Caco-2 (cell line): ENCODE results near the gene KMT2C. TPM values are rescaled to one million over a fixed set of nuclear protein-coding genes. Genes with fewer than 3 reads are reported as not detected.
A peak's percentile ranks its signal among the peaks of the same experiment; 100 is the strongest.

Experiments
- BruUV-seq: library from RNA; stranded (reverse); fragments of 400-500 nt; replicated peaks from 2 replicates; lab custom pipeline; 2021; lab: Mats Ljungman, UMichigan
- CTCF ChIA-PET: fragments of 300-600 bp; sonication (Branson Sonifier 250); formaldehyde crosslinking; loops from one replicate; lab custom pipeline; 2022; ENCODE audit warnings: antibody characterized with exemption; lab: Charles Lee
- POLR2A ChIA-PET: fragments of 300-600 bp; sonication (Branson Sonifier 250); formaldehyde crosslinking; loops from one replicate; lab custom pipeline; 2022; ENCODE audit warnings: antibody characterized with exemption; lab: Charles Lee
- DNase-seq, 2 experiments: peaks; one replicate each; pipeline versions ENCODE4 v3.0.0 to v3.0.0-alpha.2; 2020 to 2022
- H3K27me3 ChIP-seq: replicated peaks from 2 replicates; pipeline ENCODE4 v1.6.0; 2011; ENCODE audit warnings: low read length; ENCODE audit not compliant: control insufficient read depth, insufficient read depth
- H3K36me3 ChIP-seq: 2 replicates; pipeline ENCODE4 v1.5.1; 2011; ENCODE audit warnings: low read length; ENCODE audit not compliant: control insufficient read depth, insufficient read depth
- H3K4me1 ChIP-seq: fragments of 250-450 bp; sonication (Bioruptor Pico); 2 replicates; pipeline ENCODE4 v1.5.1; 2020; ENCODE audit warnings: mild to moderate bottlenecking
- H3K4me3 ChIP-seq: 2 replicates; pipeline ENCODE4 v1.5.1; 2011; ENCODE audit warnings: low read depth, mild to moderate bottlenecking, control low read depth, low read length
- H3K9me3 ChIP-seq: fragments of 250-450 bp; sonication (Bioruptor Pico); 2 replicates; pipeline ENCODE4 v1.5.1; 2020; ENCODE audit warnings: mild to moderate bottlenecking, moderate library complexity
- H3K27ac Mint-ChIP-seq: one replicate; pipeline ENCODE4 v1.8.0; 2022; ENCODE audit warnings: mixed read lengths; ENCODE audit not compliant: unreplicated experiment
- H3K27me3 Mint-ChIP-seq: one replicate; pipeline ENCODE4 v1.8.0; 2022; ENCODE audit warnings: mixed read lengths; ENCODE audit not compliant: insufficient read depth, unreplicated experiment
- H3K36me3 Mint-ChIP-seq: one replicate; pipeline ENCODE4 v1.8.0; 2022; ENCODE audit warnings: mild to moderate bottlenecking, mixed read lengths; ENCODE audit not compliant: insufficient read depth, unreplicated experiment
- H3K4me1 Mint-ChIP-seq: one replicate; pipeline ENCODE4 v1.8.0; 2022; ENCODE audit warnings: low read depth, mixed read lengths; ENCODE audit not compliant: unreplicated experiment
- H3K4me3 Mint-ChIP-seq: one replicate; pipeline ENCODE4 v1.8.0; 2022; ENCODE audit warnings: mild to moderate bottlenecking, moderate library complexity, mixed read lengths; ENCODE audit not compliant: unreplicated experiment
- H3K9me3 Mint-ChIP-seq: one replicate; pipeline ENCODE4 v1.8.0; 2022; ENCODE audit warnings: mixed read lengths; ENCODE audit not compliant: unreplicated experiment
- intact Hi-C: fragments of 100-400 bp; cut with micrococcal nuclease; formaldehyde crosslinking; loops from one replicate; pipeline ENCODE4 v1.10.0; 2022; ENCODE audit not compliant: unreplicated experiment
- total RNA-seq: library from RNA; stranded (reverse); gene quantifications from 2 replicates; pipeline ENCODE4 v1.2.3, GENCODE V29; 2022
- TF ChIP-seq, protein P1 (sequence below), 2 experiments: fragments of 200-600 bp in 1 of 2; IDR thresholded peaks; 1 replicate in 1 of 2; 2 replicates in 1 of 2; pipeline versions ENCODE4 v1.5.1 to v1.8.0; 2011 to 2022; ENCODE audit warnings: antibody characterized with exemption in 1 of 2, control low read depth in 1 of 2, inconsistent platforms in 1 of 2, low read depth in 1 of 2, low read length in 1 of 2, mild to moderate bottlenecking in 1 of 2, moderate library complexity in 1 of 2; ENCODE audit not compliant: insufficient read depth in 1 of 2, severe bottlenecking in 1 of 2, unreplicated experiment in 1 of 2

The KMT2C gene
- total RNA-seq, 1 experiment from 2014 or later: 59.5 TPM

DNA sequence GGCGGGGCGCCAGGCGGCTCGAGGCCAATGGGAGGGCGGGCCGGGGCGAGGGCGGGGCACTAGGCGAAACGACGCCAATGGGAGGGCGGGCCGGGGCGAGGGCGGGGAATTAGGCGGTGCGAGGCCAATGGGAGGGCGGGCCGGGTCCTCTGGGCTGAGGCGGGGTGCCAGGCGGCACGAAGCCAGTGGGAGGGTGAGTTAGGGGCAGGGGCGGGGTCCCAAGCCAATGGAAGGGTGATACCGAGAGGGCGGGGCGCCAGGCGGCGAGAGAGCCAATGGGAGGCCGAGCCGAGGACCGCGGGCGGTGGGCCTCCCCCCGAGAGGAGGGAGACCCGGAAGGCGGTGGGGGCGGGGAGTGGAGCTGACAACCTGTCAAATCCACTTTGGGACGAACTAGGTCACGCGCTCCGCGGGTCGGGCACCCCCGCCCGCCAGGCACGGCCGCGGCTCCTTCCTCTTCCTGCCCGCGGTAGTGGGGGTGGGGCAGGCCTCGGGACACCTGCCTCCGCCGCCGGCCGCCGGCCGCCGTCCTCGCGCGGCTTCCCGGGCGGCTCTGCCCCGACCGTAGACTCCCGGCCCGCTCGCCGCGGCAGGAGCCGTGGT lies 28.0 kb upstream of the KMT2C start:
- POLR2A ChIA-PET: interaction anchor here (0.6 to 1.2 kb wide), 7 partner anchors 9 to 133 kb away, joined by 3 to 6 read pairs (median 4); no protein-coding TSS in a partner anchor
- intact Hi-C loops: loop anchor here (1.0 to 10.0 kb wide), 6 partner anchors 28 to 298 kb away; partner anchors contain the start of gene KMT2C
- peak overlapping the region; percentile 86 for H3K27ac Mint-ChIP-seq

DNA sequence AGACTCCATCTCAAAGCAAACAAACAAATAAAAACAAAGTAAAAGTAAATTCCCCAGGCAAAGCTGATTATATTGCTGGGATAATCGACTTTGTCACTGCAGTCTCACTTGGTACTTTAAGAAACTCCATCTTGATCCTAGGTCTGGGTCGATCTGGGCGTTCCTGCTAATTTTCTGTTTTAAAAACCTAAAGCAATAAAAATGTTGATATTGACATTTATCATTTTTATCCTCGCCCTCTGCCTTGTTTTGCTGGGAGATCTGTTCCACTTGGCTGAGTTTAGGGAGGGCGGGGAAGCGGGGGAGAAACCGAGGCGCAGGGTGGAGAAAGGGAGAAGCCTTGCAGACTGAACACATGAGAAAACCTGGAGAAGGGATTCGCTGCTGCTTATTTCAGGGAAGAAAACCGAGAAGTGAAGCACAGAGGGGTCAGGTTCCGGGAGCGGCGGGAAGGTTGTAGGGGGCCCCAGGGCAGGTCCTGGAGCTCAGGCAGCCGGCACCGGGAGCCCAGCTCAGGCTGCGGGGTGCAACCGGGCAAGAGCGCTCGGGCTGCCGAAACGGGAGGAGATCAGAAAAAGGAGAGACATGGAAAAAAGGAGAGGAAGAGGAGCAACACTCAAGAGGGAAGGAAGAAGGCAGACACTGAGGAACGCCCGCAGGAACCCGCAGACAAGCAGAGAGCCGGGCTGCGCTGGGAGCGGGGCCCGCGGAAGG lies 27.3 kb upstream of the KMT2C start:
- H3K4me3 Mint-ChIP-seq: peak overlapping the region; percentile 89
- peak overlapping the region; percentile 80 for H3K4me3 ChIP-seq
- peak overlapping the region; percentile 86 for H3K27ac Mint-ChIP-seq
- TF ChIP-seq, protein P1, sequence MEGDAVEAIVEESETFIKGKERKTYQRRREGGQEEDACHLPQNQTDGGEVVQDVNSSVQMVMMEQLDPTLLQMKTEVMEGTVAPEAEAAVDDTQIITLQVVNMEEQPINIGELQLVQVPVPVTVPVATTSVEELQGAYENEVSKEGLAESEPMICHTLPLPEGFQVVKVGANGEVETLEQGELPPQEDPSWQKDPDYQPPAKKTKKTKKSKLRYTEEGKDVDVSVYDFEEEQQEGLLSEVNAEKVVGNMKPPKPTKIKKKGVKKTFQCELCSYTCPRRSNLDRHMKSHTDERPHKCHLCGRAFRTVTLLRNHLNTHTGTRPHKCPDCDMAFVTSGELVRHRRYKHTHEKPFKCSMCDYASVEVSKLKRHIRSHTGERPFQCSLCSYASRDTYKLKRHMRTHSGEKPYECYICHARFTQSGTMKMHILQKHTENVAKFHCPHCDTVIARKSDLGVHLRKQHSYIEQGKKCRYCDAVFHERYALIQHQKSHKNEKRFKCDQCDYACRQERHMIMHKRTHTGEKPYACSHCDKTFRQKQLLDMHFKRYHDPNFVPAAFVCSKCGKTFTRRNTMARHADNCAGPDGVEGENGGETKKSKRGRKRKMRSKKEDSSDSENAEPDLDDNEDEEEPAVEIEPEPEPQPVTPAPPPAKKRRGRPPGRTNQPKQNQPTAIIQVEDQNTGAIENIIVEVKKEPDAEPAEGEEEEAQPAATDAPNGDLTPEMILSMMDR (IDR thresholded peaks at IDR 0.05; ENCODE audit: insufficient read depth in 1 of 2, low read depth in 1 of 2, low read length in 1 of 2, severe bottlenecking in 1 of 2, unreplicated experiment in 1 of 2): no peak
- H3K36me3 Mint-ChIP-seq: peaks cover 15% of the 10 kb centered on the region
- H3K27me3 ChIP-seq: no peaks in the 10 kb centered on the region
- intact Hi-C loops: loop anchor here (1.0 to 10.0 kb wide), 6 partner anchors 27 to 299 kb away; partner anchors contain the start of gene KMT2C
- BruUV-seq: TSS peak; percentile 70
- H3K9me3 ChIP-seq: no peaks in the 10 kb centered on the region
- no peaks in the 10 kb centered on the region for H3K9me3 Mint-ChIP-seq
- H3K36me3 ChIP-seq: no peaks in the 10 kb centered on the region
- H3K27me3 Mint-ChIP-seq: no peaks in the 10 kb centered on the region
- ChIA-PET CTCF (no interaction called here), POLR2A (interaction anchor here (1.0 to 1.2 kb wide), 3 partner anchors 29 to 122 kb away, joined by 3 to 5 read pairs (median 4); no protein-coding TSS in a partner anchor)
- peaks cover 10% of the 10 kb centered on the region for H3K4me1 Mint-ChIP-seq
- H3K4me1 ChIP-seq: 0 out of 2 replicates have a peak, but pooled peaks cover 5% of the 10 kb centered on the region
- DNase-seq: no peak

More for the DNA sequence above, 28.0 kb upstream of the KMT2C start:
- H3K9me3 ChIP-seq: no peaks in the 10 kb centered on the region
- H3K4me1 Mint-ChIP-seq: peaks cover 10% of the 10 kb centered on the region
- no TSS peak for BruUV-seq
- H3K36me3 ChIP-seq: no peaks in the 10 kb centered on the region
- H3K4me1 ChIP-seq: 0 out of 2 replicates have a peak, but pooled peaks cover 5% of the 10 kb centered on the region
- CTCF ChIA-PET: interaction anchor here (0.7 kb wide), 1 partner anchor 30 kb away, joined by 3 read pairs; no protein-coding TSS in a partner anchor
- no peaks in the 10 kb centered on the region for H3K9me3 Mint-ChIP-seq
- DNase-seq: peak; percentile 100
- H3K4me3 ChIP-seq: peak overlapping the region; percentile 98
- TF ChIP-seq, protein P1 (IDR thresholded peaks at IDR 0.05; ENCODE audit: insufficient read depth in 1 of 2, low read depth in 1 of 2, low read length in 1 of 2, severe bottlenecking in 1 of 2, unreplicated experiment in 1 of 2): no peak
- no peaks in the 10 kb centered on the region for H3K27me3 ChIP-seq
- H3K4me3 Mint-ChIP-seq: peak overlapping the region; percentile 89
- peaks cover 15% of the 10 kb centered on the region for H3K36me3 Mint-ChIP-seq
- no peaks in the 10 kb centered on the region for H3K27me3 Mint-ChIP-seq

DNA sequence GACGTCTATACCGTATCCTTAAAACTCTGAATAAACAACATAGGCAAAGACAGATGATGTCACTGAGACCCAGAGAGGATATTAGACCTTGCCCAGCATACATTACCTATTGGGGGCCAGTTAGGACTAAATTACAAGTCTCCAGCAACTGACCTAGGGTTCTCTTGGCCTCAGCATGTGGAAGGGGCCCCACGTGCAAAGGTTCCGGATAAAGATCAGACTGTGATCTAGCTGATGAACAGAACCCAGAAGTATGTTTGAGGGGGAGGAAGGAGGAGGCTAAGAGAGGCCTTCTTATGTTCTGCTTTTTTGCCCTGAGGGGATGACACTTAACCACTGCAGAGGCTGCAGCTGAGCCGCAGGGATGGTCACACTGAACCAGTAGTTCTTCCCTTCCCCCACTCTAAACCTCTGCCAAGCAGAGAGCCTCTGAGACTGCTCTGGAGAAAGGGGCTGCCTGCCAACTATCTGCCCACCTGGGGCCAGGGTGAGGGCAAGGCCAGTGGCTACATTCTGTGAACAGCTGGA lies 24.0 kb upstream of the KMT2C start:
- H3K36me3 Mint-ChIP-seq: peaks cover 12% of the 10 kb centered on the region
- Histone ChIP-seq H3K36me3 (no peaks in the 10 kb centered on the region), H3K4me3 (no peak overlapping the region), H3K4me1 (0 out of 2 replicates have a peak, but pooled peaks cover 5% of the 10 kb centered on the region), H3K9me3 (no peaks in the 10 kb centered on the region), H3K27me3 (no peaks in the 10 kb centered on the region)
- ChIA-PET POLR2A (no interaction called here), CTCF (no interaction called here)
- H3K4me3 Mint-ChIP-seq: no peak overlapping the region
- no peak for DNase-seq
- TF ChIP-seq, protein P1 (IDR thresholded peaks at IDR 0.05; ENCODE audit: insufficient read depth in 1 of 2, low read depth in 1 of 2, low read length in 1 of 2, severe bottlenecking in 1 of 2, unreplicated experiment in 1 of 2): no peak
- H3K27ac Mint-ChIP-seq: no peak overlapping the region
- H3K4me1 Mint-ChIP-seq: peaks cover 10% of the 10 kb centered on the region
- no TSS peak for BruUV-seq
- intact Hi-C loops: loop anchor here (5.0 to 10.0 kb wide), 5 partner anchors 83 to 303 kb away; no protein-coding TSS in a partner anchor
- no peaks in the 10 kb centered on the region for H3K9me3 Mint-ChIP-seq
- H3K27me3 Mint-ChIP-seq: no peaks in the 10 kb centered on the region
